Psoas muscle (tissue), 8 donors: ENCODE results near the gene FASN. TPM values are rescaled to one million over a fixed set of nuclear protein-coding genes. Genes with fewer than 3 reads are reported as not detected.
A peak's percentile ranks its signal among the peaks of the same experiment; 100 is the strongest.

Experiments used
- ATAC-seq, 4 donors: fragments of 200-7000 bp; cut with Tn5 transposase; one replicate each; pipeline ENCODE4 v1.9.1; 2020; ENCODE audit warnings: moderate library complexity in 3 of 4, mild to moderate bottlenecking in 2 of 4
- DNase-seq, 2 donors: peaks; one replicate each; pipeline ENCODE4 v3.0.0-alpha.2; 2020
- H3K27ac ChIP-seq: fragments of 200-600 bp; one replicate; pipeline ENCODE4 v1.8.0; 2022
- H3K27me3 ChIP-seq, 3 donors: fragments of 200-600 bp in 1 of 3; one replicate each; pipeline versions ENCODE4 v1.6.1 to v1.8.0; 2013 to 2022; ENCODE audit warnings: low read length in 2 of 3, mild to moderate bottlenecking in 2 of 3, moderate library complexity in 1 of 3; ENCODE audit not compliant: insufficient read depth in 3 of 3
- H3K36me3 ChIP-seq, 2 donors: fragments of 200-600 bp in 1 of 2; one replicate each; pipeline versions ENCODE4 v1.6.1 to v1.8.0; 2013 to 2022; ENCODE audit warnings: low read depth in 1 of 2, mild to moderate bottlenecking in 1 of 2, moderate library complexity in 1 of 2; ENCODE audit not compliant: insufficient read depth in 1 of 2
- H3K4me1 ChIP-seq: fragments of 200-600 bp; one replicate; pipeline ENCODE4 v1.8.0; 2022
- H3K4me3 ChIP-seq: fragments of 200-600 bp; one replicate; pipeline ENCODE4 v1.8.0; 2022; ENCODE audit warnings: mild to moderate bottlenecking
- H3K9me3 ChIP-seq: fragments of 200-600 bp; one replicate; pipeline ENCODE4 v1.8.0; 2022
- CTCF ChIP-seq: fragments of 200-600 bp; IDR thresholded peaks from one replicate; pipeline ENCODE4 v1.8.0; 2022; ENCODE audit warnings: antibody characterized with exemption
- WGBS, 3 donors: extraction: QIAGEN DNeasy Blood & Tissue Kit; methylation state at CpG; one replicate each; pipeline versions ENCODE4 v1.1.6 to v1.1.7; 2013; 5-methylcytosine and 5-hydroxymethylcytosine counted together
- intact Hi-C, 2 donors: fragments of 100-400 bp; cut with DNase I; formaldehyde crosslinking; loops; one replicate each; pipeline versions ENCODE4 v1.11.0 to v1.14.2; 2022
- polyA plus RNA-seq, 3 donors: library from polyadenylated mRNA; stranded (reverse); fragments of 200-250 nt; gene quantifications; one replicate each; pipeline ENCODE4 v1.2.3, GENCODE V29; 2013
- total RNA-seq, 4 donors: library from RNA; stranded (reverse); fragmentation: NEBNext Ultra II Directional in 2 of 4; extraction: Animal tissue kit (Norgen Biotek cat#: 25700) in 2 of 4; gene quantifications; one replicate each; pipeline versions ENCODE4 v1.2.1 to v1.2.4, GENCODE V29; 2021 to 2023
- donor health status: healthy with polysubstance abuse.
- donor health status: DM: no; HTN: no; CAD: no; lungs with moderate emphysema.
- donor health status: Bipolar disorder and iron deficiency.
- donor health status: healthy.
- donor health status: DM: yes; HTN: yes; CAD: no.
- donor health status: DM: no; HTN: no; CAD: no.
- donor health status: DM: no; HTN: no; CAD: no.
- donor health status: DM: yes; HTN: yes; CAD: no.

Gene FASN
- total and polyA plus RNA-seq, 7 donors, result 8.9 to 37.3 (median 22.7) TPM

- H3K36me3 ChIP-seq, result peaks cover 0 to 46% of the 10 kb centered on the region in 2 donors
- ATAC-seq (no peak), DNase-seq (no peak)
- TF ChIP-seq CTCF, result no peak
- H3K4me1 ChIP-seq, result no peaks in the 10 kb centered on the region
- no peaks in the 10 kb centered on the region for H3K9me3 ChIP-seq
- WGBS, 3 donors, result 89 to 94% (median 92%) methylated on average over 18 of the region's 18 CpGs
- intact Hi-C loops, result no loop called here
- no peak overlapping the region for H3K4me3 ChIP-seq
- no peak overlapping the region for H3K27ac ChIP-seq
- no peaks in the 10 kb centered on the region for H3K27me3 ChIP-seq
Measured at GRCh38 chr17:82078433-82078832, 19.6 kb downstream of the FASN start.

GRCh38 chr17:82077617-82078358, 20.2 kb downstream of the FASN start:
- intact Hi-C loops, result no loop called here
- ATAC-seq (peak in 2 of 4 donors; percentile 6 to 20), DNase-seq (peak; percentile 55 to 57)
- Histone ChIP-seq H3K27me3 (no peaks in the 10 kb centered on the region), H3K4me1 (no peaks in the 10 kb centered on the region), H3K36me3 (peaks cover 0 to 39% of the 10 kb centered on the region in 2 donors), H3K27ac (no peak overlapping the region), H3K4me3 (no peak overlapping the region), H3K9me3 (no peaks in the 10 kb centered on the region)
- no peak for TF ChIP-seq CTCF
- WGBS, 3 donors, result 54 to 62% (median 57%) methylated on average over 27 to 28 of the region's 28 CpGs

- H3K27me3 ChIP-seq, result no peaks in the 10 kb centered on the region
- no peak for TF ChIP-seq CTCF
- H3K36me3 ChIP-seq, result peaks cover 0 to 31% of the 10 kb centered on the region in 2 donors
- no peaks in the 10 kb centered on the region for H3K9me3 ChIP-seq
- ATAC-seq (peak in 3 of 4 donors; percentile 16 to 28 (median 19)), DNase-seq (peak in 1 of 2 donors; percentile 56)
- 59 to 69% (median 64%) methylated on average over 20 to 21 of the region's 21 CpGs for WGBS, 3 donors
- intact Hi-C loops, result no loop called here
- no peak overlapping the region for H3K27ac ChIP-seq
- H3K4me3 ChIP-seq, result no peak overlapping the region
- no peaks in the 10 kb centered on the region for H3K4me1 ChIP-seq
Measured at GRCh38 chr17:82076785-82077591, 21.0 kb downstream of the FASN start.

- no peak for TF ChIP-seq CTCF
- 81 to 83% (median 82%) methylated on average over 25 of the region's 25 CpGs for WGBS, 3 donors
- DNase-seq (peak in 1 of 2 donors; percentile 24), ATAC-seq (no peak)
- H3K9me3 ChIP-seq, result no peaks in the 10 kb centered on the region
- no peaks in the 10 kb centered on the region for H3K4me1 ChIP-seq
- peaks cover 0 to 23% of the 10 kb centered on the region in 2 donors for H3K36me3 ChIP-seq
- intact Hi-C loops, result no loop called here
- H3K4me3 ChIP-seq, result no peak overlapping the region
- H3K27me3 ChIP-seq, result no peaks in the 10 kb centered on the region
- H3K27ac ChIP-seq, result no peak overlapping the region
Measured at GRCh38 chr17:82076018-82076784, 21.8 kb downstream of the FASN start.
